Thymus (tissue), 11 donors: ENCODE data around the gene MYRIP. TPM values are rescaled to one million over a fixed set of nuclear protein-coding genes. Genes with fewer than 3 reads are reported as not detected.
"Not testable (repeated sequence)": the region's sequence is repeated elsewhere in the genome, so short reads cannot be mapped to it uniquely, and the experiment has no call there.

Experiments
- DNase-seq, 9 donors: peaks; one replicate each; pipeline ENCODE4 v3.0.0-alpha.2; 2013; ENCODE audit warnings: low spot score in 9 of 9, low read depth in 6 of 9, missing footprints in 1 of 9
- H3K27ac ChIP-seq, 2 donors: one replicate each; pipeline ENCODE4 v1.5.1; 2013; ENCODE audit warnings: control low read depth in 1 of 2, low read depth in 1 of 2, low read length in 1 of 2, mild to moderate bottlenecking in 1 of 2, moderate library complexity in 1 of 2
- H3K27me3 ChIP-seq, 2 donors: one replicate each; pipeline ENCODE4 v1.5.1; 2013; ENCODE audit warnings: low read length in 1 of 2; ENCODE audit not compliant: control insufficient read depth in 2 of 2, insufficient read depth in 1 of 2
- H3K36me3 ChIP-seq, 2 donors: one replicate each; pipeline ENCODE4 v1.5.1; 2013; ENCODE audit warnings: low read length in 1 of 2, mild to moderate bottlenecking in 1 of 2, moderate library complexity in 1 of 2; ENCODE audit not compliant: control insufficient read depth in 2 of 2, insufficient read depth in 2 of 2
- H3K4me1 ChIP-seq, 2 donors: one replicate each; pipeline ENCODE4 v1.5.1; 2013; ENCODE audit warnings: low read length in 2 of 2; ENCODE audit not compliant: control insufficient read depth in 2 of 2, insufficient read depth in 2 of 2
- H3K4me3 ChIP-seq, 2 donors: one replicate each; pipeline ENCODE4 v1.5.1; 2013; ENCODE audit warnings: low read length in 2 of 2, control low read depth in 1 of 2, mild to moderate bottlenecking in 1 of 2
- H3K9me3 ChIP-seq, 2 donors: one replicate each; pipeline ENCODE4 v1.5.1; 2013; ENCODE audit warnings: low read length in 1 of 2, mild to moderate bottlenecking in 1 of 2; ENCODE audit not compliant: control insufficient read depth in 2 of 2, insufficient read depth in 1 of 2
- WGBS: extraction: QIAGEN DNeasy Blood & Tissue Kit; methylation state at CpG from one replicate; pipeline ENCODE4 v1.1.7; 2013; 5-methylcytosine and 5-hydroxymethylcytosine counted together
- polyA plus RNA-seq: library from polyadenylated mRNA; stranded (reverse); fragments of 200-250 nt; gene quantifications from one replicate; pipeline ENCODE4 v1.2.3, GENCODE V29; 2013
- total RNA-seq: library from RNA; stranded (reverse); fragments of 120-200 nt; gene quantifications from one replicate; pipeline ENCODE4 v1.2.4, GENCODE V29; 2013
- donor health status: healthy.

Gene MYRIP
- total and polyA plus RNA-seq, 2 donors, result 0.28 to 1.6 TPM

DNA sequence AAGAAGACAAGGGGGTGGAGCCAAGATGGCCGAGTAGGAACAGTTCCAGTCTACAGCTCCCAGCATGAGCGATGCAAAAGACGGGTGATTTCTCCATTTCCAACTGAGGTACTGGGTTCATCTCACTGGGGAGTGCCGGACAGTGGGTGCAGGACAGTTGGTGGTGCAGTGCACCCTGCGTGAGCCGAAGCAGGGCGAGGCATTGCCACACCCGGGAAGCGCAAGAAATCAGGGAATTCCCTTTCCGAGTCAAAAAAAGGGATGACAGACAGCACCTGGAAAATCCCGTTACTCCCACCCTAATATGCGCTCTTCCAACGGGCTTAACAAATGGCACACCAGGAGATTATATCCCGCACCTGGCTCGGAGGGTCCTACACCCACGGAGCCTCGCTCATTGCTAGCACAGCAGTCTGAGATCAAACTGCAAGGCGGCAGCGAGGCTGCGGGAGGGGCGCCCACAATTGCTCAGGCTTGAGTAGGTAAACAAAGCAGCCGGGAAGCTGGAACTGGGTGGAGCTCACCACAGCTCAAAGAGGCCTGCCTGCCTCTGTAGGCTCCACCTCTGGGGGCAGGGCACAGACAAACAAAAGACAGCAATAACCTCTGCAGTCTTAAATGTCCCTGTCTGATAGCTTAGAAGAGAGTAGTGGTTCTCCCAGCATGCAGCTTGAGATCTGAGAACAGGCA lies 324.6 kb downstream of the MYRIP start:
- H3K27me3 ChIP-seq, H3K27ac ChIP-seq, H3K4me3 ChIP-seq, DNase-seq, H3K36me3 ChIP-seq, H3K9me3 ChIP-seq, H3K4me1 ChIP-seq: not testable (repeated sequence)
- 98% methylated on average over 22 of the region's 22 CpGs for WGBS

GRCh38 chr3:40137591-40138295 lies 328.3 kb downstream of the MYRIP start:
- Histone ChIP-seq H3K27me3 (no peaks in the 10 kb centered on the region), H3K36me3 (no peaks in the 10 kb centered on the region), H3K27ac (no peak overlapping the region), H3K4me1 (no peaks in the 10 kb centered on the region), H3K4me3 (no peak overlapping the region), H3K9me3 (peaks cover 0 to 5% of the 10 kb centered on the region in 2 donors)
- DNase-seq, result no peak
- 92% methylated on average over 5 of the region's 5 CpGs for WGBS

DNA sequence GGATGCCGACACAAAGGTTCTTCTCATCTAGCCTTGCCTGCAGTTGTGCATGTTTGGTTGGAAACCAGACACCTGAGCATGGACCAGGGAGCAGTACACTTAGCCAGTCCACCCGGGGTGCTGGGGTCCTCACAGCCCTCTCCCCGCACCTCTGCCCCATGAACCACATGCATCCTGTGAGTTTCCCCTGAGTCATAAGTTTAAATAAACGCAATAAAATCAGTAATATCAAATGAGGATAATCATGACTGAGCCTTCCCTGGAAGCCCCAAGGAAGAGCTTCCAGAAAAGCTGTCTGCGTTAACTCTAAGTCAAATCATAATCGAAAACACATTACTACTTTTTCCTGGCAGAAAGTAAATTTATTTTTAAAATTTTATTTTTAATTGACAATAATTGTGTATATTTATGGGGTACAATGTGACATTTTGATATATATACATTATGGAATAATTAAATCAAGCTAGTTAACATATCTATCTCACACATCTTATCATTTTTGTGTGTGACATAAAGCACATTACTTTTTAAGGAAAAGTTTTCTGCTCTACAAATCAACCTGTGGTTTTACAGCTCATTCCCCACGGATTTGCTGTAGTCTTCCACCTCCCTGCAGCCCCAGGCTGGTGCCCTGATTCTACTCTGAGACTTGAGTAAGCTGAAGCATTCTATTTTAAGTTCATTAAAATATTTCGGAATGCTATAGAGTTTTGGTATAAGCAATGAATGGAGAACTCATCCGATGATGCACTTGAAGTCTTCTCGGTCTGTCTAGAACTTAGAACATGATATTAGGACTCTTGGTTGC lies 334.1 kb downstream of the MYRIP start:
- WGBS, result 90% methylated on average over 10 of the region's 10 CpGs
- H3K36me3 ChIP-seq, result no peaks in the 10 kb centered on the region
- DNase-seq, result no peak
- H3K4me3 ChIP-seq, result no peak overlapping the region
- H3K9me3 ChIP-seq, result no peaks in the 10 kb centered on the region
- H3K27me3 ChIP-seq, result no peaks in the 10 kb centered on the region
- no peak overlapping the region for H3K27ac ChIP-seq
- H3K4me1 ChIP-seq, result no peaks in the 10 kb centered on the region

DNA sequence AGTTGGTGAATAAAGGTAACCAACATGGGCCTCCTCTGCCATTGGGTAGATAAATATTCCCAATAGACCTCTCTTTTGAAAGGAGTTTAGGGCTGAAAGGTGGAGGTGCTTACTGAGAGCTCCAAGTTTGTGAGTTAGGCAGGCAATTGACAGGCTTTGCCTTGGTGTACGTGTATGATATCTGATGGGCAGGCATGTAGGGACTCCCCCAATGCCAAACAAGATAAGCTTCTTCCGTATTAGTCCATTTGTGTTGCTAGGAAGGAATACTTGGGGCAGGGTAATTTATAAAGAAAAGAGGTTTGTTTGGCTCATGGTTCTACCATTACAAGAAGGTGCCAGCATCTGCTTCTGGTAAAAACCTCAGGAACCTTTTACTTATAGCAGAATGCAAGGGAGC lies 339.4 kb downstream of the MYRIP start:
- Histone ChIP-seq H3K9me3 (no peaks in the 10 kb centered on the region), H3K36me3 (no peaks in the 10 kb centered on the region), H3K4me3 (no peak overlapping the region), H3K27me3 (no peaks in the 10 kb centered on the region), H3K4me1 (no peaks in the 10 kb centered on the region), H3K27ac (no peak overlapping the region)
- WGBS, result 92% methylated on average over 2 of the region's 2 CpGs
- DNase-seq, result no peak

- Histone ChIP-seq H3K4me1 (no peaks in the 10 kb centered on the region), H3K36me3 (no peaks in the 10 kb centered on the region), H3K9me3 (no peaks in the 10 kb centered on the region), H3K27ac (no peak overlapping the region), H3K27me3 (no peaks in the 10 kb centered on the region), H3K4me3 (no peak overlapping the region)
- WGBS, result 70% methylated on average over 1 of the region's 1 CpG
- DNase-seq, result no peak
Observed at GRCh38 chr3:40152482-40153133, 343.2 kb downstream of the MYRIP start.

DNA sequence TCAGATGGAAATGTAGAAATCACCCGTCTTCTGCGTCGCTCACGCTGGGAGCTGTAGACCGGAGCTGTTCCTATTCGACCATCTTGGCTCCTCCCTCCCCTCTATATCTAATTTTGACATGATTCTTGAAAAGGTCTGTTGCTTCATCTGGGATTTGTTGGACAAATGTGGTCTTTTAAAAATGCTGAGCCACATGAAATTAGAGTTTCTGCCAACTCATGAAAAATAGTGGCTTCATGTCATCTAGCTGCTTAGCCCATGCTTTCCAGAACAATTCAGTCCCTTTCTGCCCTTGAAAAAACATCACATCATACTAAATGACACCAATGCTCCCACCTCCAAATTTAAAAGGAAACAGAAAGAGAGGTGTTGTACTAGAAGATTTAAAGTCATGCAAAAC lies 351.5 kb downstream of the MYRIP start:
- Histone ChIP-seq H3K36me3 (no peaks in the 10 kb centered on the region), H3K4me1 (no peaks in the 10 kb centered on the region), H3K4me3 (no peak overlapping the region), H3K9me3 (no peaks in the 10 kb centered on the region), H3K27me3 (no peaks in the 10 kb centered on the region), H3K27ac (no peak overlapping the region)
- DNase-seq, result no peak
- WGBS, result 97% methylated on average over 6 of the region's 6 CpGs

- Histone ChIP-seq H3K27me3 (no peaks in the 10 kb centered on the region), H3K9me3 (no peaks in the 10 kb centered on the region), H3K27ac (no peak overlapping the region), H3K36me3 (no peaks in the 10 kb centered on the region), H3K4me1 (no peaks in the 10 kb centered on the region), H3K4me3 (no peak overlapping the region)
- no peak for DNase-seq
Observed at GRCh38 chr3:40162616-40163015, 353.2 kb downstream of the MYRIP start.

GRCh38 chr3:40166997-40167396 lies 357.6 kb downstream of the MYRIP start:
- Histone ChIP-seq H3K4me1 (no peaks in the 10 kb centered on the region), H3K27me3 (no peaks in the 10 kb centered on the region), H3K36me3 (no peaks in the 10 kb centered on the region), H3K9me3 (no peaks in the 10 kb centered on the region), H3K27ac (no peak overlapping the region), H3K4me3 (no peak overlapping the region)
- 54% methylated on average over 2 of the region's 2 CpGs for WGBS
- DNase-seq, result no peak

- 100% methylated on average over 1 of the region's 1 CpG for WGBS
- Histone ChIP-seq H3K27ac (no peak overlapping the region), H3K4me3 (no peak overlapping the region), H3K4me1 (no peaks in the 10 kb centered on the region), H3K9me3 (no peaks in the 10 kb centered on the region), H3K27me3 (no peaks in the 10 kb centered on the region), H3K36me3 (no peaks in the 10 kb centered on the region)
- no peak for DNase-seq
Observed at GRCh38 chr3:40167958-40168357, 358.5 kb downstream of the MYRIP start.
